Peyer's patch (tissue), 4 donors: Measurements from ENCODE around the gene MRPL36.

Experiments used
- POLR2A ChIP-seq, 2 donors: fragments of 450-650 bp; IDR thresholded peaks; one replicate each; pipeline ENCODE4 v1.5.1; 2017; ENCODE audit warnings: antibody characterized with exemption in 2 of 2, mild to moderate bottlenecking in 2 of 2, moderate library complexity in 2 of 2
- TF ChIP-seq, protein P1 (sequence below), 6 experiments: fragments of 450-650 bp in 4 of 6; fragments of 200-600 bp in 2 of 6; sonication (generic) in 1 of 6; IDR thresholded peaks; one replicate each; pipeline ENCODE4 v1.5.1; 2017 to 2019; ENCODE audit warnings: antibody characterized with exemption in 6 of 6, mild to moderate bottlenecking in 3 of 6, moderate library complexity in 1 of 6

DNA sequence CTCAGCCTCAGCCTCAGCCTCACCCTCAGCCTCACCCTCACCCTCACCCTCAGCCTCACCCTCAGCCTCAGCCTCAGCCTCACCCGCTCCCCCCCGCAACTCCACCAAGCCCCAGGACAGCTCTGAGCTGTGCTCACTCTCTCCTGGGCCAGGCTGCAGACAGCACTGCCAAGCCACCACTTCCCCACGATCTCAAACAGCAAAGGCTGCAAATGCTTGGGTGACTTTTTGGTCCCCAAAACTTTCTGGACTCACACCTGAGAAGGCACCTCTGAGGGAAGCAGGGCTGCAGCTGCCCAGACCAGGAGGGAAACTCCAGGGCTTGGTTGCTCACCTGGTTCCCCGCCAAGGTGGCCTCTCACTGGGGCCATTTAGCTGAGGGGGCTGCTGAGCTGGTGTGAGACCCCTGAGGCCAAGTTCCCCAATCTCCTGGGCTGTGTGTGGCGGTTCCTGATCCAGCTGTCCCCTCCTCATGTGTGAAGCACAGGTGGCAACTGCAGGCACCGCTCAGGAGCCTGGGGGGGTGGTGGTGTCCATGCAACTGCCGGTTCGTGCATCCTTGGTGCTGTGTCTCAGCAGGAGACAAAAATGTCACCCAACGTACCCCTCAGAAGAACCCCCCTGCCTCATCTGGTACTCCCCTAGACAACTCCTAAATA lies 17.8 kb downstream of the MRPL36 start:
- TF ChIP-seq, protein P1, sequence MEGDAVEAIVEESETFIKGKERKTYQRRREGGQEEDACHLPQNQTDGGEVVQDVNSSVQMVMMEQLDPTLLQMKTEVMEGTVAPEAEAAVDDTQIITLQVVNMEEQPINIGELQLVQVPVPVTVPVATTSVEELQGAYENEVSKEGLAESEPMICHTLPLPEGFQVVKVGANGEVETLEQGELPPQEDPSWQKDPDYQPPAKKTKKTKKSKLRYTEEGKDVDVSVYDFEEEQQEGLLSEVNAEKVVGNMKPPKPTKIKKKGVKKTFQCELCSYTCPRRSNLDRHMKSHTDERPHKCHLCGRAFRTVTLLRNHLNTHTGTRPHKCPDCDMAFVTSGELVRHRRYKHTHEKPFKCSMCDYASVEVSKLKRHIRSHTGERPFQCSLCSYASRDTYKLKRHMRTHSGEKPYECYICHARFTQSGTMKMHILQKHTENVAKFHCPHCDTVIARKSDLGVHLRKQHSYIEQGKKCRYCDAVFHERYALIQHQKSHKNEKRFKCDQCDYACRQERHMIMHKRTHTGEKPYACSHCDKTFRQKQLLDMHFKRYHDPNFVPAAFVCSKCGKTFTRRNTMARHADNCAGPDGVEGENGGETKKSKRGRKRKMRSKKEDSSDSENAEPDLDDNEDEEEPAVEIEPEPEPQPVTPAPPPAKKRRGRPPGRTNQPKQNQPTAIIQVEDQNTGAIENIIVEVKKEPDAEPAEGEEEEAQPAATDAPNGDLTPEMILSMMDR (IDR thresholded peaks at IDR 0.05) = no peak
- TF ChIP-seq POLR2A (IDR thresholded peaks at IDR 0.05) = no peak
